ENCODE measurements around the gene MPC1.
"Not testable (repeated sequence)": the region's sequence is repeated elsewhere in the genome, so short reads cannot be mapped to it uniquely, and the experiment has no call there.

The MPC1 gene

DNA sequence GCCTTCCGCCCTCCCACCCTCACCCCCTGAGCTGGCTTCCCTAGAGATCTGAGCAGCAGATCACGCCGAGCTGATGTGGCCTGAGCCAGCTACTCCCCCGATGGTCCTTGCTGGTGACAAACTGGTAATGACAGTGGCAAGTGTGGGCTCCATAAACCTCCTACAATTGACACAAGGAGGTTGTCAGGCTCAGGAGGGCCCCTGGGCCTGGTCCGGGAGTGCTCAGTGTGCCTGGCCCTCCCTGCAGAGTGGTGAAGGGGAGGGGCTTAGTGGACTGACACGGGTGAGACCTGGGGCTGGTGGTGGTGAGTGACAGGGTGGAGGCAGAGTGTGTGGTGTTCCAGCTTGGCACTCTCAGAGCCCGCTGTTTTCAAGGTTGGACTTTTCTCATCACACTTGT is 22.6 kb upstream of the MPC1 start:
- no peak for DNase-seq

DNA sequence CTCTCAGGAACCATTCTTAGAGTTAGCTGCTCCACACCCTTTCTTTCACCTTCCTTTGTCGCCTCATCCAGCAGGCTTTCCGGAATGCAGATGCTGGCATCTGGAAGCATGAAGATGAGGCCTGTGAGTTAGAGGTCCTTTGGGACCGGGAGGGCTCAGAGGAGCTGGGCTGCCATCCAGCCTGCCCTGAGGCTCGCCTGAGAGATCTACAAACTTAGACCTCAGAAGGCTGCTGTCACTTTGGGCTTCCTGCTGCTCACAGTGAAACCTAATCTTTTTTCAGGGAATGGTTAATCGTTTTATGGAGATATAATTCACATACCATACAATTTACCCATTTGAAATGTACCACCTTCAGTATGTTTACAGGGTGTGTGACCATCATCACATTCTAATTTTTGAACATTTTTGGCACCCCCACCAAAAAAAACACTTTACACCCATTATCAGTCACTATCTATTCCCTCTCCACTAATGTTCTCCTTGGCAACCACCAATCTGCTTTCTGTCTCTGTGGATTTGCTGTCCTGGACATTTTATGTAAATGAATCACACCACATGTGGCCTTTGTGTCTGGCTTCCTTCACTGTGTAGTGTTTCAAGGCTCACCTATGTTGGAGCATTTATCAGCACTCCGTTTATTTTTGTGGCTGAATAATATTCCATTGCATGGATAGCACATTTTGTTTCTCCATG is 20.0 kb upstream of the MPC1 start:
- no peak for DNase-seq

DNA sequence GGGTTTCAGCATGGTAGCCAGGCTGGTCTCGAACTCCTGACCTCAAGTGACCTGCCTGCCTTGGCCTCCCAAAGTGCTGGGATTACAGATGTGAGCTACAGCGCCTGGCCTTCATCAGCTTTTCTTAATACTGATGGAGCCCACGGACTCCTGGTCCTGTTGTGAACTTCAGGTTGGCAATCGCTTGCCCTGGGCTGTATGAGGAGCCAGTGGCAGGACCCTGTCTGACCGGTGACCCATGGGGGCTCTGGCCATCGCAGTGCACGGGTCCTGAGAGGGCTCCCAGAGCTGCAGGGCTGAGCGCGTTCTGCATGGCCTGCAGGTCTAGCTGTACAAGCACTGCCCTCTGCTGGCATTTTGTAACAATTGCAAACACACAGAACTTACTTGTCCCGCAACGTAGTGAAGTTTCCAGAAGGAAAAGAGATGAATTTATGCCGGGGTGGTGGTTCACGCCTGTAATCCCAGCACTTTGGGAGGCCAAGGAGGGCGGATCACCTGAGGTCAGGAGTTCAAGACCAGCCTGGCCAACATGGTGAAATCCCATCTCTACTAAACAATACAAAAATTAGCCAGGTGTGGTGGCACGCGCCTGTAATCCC is 18.0 kb upstream of the MPC1 start:
- not testable (repeated sequence) for DNase-seq

- no peak for DNase-seq
Measured at GRCh38 chr6:166400181-166400580, 17.4 kb upstream of the MPC1 start.

GRCh38 chr6:166398348-166398747 is 15.6 kb upstream of the MPC1 start:
- DNase-seq = no peak

DNA sequence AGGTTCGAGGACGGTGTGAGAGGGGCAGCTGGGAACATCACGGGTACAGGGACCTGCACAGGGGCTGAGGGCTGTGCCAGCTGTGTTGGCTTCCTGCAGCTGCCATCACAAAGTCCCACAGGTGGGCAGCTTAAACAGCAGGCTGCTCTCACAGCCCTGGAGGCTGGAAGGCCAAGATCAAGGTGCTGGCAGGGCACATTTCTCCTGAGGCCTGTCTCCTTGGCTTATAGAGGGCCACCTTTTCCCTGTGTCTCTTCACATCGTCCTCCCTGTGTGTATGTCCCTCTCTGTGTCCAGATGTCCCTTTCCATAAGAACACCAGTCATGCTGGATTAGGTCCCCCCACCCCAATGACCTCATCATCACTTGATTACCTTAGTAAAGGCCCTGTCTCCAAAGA is 15.1 kb upstream of the MPC1 start:
- DNase-seq = no peak

DNA sequence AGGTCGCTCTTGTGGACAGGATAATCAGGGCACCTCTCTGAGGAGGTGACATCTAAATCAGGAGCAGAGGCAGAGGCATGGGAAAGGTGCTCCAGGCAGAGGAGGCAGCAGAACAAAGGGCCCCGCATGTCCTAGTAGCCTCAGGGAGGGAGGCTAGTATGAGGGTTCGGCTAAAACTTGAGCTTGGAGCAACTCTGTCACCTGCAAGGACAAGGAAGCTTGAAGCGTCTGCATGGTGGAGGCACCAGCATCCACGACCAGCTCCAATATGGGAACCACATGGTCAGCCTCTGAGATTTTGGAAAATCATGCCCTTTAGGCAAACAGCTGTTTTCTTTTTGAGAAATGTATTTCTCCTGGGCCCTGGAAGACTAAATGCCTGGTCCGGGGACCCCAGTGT is 13.0 kb upstream of the MPC1 start:
- no peak for DNase-seq

DNA sequence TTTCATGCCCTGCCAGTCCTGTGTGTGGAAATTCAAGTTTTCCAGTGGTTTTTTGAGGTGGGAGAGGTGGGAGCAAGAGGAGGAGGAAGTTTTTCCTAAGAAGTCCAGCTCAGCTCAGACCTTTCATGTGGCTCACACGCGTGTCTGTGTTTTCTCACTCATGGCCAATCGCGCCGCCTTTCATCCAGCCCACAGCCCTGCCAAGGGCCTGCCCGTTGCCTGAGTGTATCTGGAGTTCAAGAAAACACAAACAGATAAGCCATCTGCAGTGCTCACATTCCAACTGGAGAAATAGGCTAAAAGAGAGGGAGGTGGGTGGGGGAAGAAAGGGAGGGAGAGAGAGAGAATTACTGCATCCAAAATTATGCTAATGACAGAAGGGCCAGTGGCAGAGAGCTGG is 12.6 kb upstream of the MPC1 start:
- DNase-seq = no peak

- no peak for DNase-seq
Measured at GRCh38 chr6:166394036-166394892, 11.5 kb upstream of the MPC1 start.

DNA sequence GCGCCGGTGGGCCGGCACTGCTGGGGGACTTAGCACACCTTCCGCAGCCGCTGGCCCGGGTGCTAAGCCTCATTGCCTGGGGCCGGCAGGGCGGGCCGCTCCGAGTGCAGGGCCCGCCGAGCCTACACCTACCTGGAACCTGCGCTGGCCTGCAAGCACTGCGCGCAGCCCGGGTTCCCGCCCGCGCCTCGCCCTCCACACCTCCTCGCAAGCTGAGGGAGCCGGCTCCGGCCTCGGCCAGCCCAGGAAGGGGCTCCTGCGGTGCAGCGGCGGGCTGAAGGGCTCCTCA is 10.7 kb upstream of the MPC1 start:
- DNase-seq = no peak

DNA sequence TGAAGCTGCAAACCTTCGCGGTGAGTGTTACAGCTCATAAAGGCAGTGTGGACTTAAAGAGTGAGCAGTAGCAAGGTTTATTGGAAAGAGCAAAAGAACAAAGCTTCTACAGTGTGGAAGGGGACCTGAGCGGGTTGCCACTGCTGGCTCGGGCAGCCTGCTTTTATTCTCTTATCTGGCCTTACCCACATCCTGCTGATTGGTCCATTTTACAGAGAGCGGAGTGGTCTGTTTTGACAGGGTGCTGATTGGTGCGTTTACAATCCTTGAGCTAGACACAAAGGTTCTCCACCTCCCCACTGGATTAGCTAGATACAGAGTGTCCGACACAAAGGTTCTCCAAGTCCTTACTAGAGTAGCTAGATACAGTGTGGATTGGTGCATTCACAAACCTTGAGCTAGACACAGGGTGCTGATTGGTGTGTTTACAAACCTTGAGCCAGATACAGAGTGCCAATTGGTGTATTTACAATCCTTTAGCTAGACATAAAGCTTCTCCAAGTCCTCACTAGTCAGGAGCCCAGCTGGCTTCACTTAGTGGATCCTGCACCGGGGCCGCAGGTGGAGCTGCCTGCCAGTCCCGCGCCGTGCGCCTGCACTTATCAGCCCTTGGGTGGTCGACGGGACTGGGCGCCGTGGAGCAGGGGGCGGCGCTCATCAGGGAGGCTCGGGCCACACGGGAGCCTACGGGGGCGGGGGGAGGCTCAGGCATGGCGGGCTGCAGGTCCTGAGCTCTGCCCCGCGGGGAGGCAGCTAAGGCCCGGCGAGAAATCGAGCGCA is 10.2 kb upstream of the MPC1 start:
- DNase-seq = not testable (repeated sequence)

- DNase-seq = no peak
Measured at GRCh38 chr6:166389119-166389518, 6.4 kb upstream of the MPC1 start.

- no peak for DNase-seq
Measured at GRCh38 chr6:166388290-166389004, 5.7 kb upstream of the MPC1 start.

GRCh38 chr6:166387642-166388289 is 5.0 kb upstream of the MPC1 start:
- no peak for DNase-seq

DNA sequence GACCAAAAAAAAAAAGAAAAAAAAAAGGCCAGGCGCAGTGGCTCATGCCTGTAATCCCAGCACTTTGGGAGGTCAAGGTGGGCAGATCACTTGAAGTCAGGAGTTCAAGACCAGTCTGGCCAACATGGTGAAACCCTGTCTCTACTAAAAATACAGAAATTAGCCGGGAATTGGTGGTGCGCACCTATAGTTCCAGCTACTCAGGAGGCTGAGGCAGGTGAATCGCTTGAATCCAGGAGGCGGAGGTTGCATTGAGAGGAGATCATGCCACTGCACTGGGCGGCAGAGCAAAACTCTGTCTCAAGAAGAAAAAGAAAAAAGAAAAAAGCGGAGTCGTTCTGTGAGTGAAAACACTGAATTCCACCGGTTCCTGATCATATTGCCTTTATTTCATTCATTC is 4.4 kb upstream of the MPC1 start:
- DNase-seq = not testable (repeated sequence)

DNA sequence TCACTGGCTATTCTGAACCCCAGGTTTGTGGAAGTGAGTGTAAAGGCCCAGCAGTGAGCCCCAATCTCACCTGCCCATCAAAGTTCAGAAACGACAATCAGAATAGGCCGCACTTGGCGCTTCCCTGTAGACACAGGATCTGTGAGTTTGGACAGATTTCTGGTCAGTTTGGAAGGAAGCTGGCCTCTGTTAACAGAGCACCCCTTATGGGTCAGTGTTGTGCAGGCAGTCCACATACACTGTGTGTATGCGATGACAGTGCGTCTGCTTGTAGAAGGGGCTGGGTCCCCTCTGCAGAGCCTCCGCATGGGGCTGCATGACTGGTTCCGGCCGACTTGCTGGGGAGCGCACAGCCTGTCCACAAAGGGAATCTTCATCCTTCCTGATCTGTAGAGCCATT is 3.4 kb upstream of the MPC1 start:
- DNase-seq = no peak

GRCh38 chr6:166383802-166384363 is 1.1 kb upstream of the MPC1 start:
- not testable (repeated sequence) for DNase-seq

DNA sequence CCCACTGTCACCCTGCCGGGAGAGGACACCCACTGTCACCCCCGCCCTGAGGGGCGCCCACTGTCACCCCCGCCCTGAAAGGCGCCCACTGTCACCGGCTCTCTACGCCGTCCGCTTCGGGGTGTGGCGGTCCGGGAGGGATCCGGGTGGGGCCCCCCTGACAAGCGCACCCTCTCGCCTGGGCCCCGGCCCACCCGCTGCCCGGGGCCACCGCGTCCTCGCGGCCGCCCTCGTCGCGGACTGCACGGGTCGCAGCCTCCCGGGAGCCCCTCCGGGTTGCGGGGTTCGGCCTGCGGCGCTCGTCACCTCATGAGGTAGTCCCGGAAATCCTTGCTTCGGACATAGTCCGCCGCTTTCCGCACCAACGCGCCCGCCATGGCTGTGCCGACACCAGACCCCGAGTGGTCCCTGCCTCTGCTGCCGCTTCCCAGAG is 224 bp downstream of the MPC1 start:
- no peak for DNase-seq

DNA sequence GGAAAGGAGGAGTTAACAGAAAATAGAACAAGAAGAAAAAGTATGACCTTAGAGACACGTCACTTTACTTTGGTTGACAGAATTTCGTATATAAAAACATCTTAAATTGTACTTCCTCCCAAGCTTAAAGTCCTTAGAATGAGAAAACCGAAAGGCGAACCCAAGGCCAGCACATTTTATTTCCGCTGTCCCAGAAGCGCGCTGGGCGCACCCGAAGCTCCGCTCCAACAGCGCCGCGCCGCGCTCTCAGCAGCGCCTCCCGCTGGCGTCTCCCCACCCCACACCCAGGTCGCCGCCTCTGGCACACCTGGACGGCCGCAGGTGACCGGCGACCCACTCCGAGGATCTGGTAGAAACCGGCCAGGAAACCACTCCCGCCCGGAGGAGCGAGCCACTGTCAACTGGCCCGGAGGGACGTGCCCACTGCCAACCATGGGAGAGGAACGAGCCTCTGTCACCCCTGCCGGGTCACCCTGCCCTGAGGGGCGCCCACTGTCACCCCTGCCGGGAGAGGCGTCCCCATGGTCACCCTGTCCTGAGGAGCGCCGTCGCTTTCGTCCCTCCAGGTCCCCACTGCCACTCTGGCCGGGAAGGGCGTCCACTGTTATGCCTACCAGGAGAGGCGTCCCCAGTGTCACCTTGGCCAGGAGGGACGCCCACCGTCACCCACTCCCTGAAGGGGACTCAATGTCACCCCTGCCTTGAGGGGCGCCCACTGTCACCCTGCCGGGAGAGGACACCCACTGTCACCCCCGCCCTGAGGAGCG is 824 bp downstream of the MPC1 start:
- DNase-seq = no peak

DNA sequence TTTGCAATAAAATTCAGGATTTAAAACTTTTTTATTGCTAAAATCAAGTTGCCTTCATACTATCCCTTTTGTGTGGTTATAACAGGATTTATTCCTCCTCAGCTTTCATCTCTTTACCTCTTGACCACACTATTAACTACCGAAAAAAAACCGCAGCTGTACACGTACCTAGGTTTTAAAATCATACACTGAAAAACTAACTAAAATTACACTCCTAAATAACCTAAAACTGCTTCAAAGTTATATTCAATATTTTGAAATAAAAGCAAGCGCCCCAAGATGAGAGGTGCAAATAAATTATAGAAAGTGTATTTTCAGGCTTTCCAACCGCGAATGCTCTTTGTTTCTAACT is 1.4 kb downstream of the MPC1 start:
- no peak for DNase-seq

DNA sequence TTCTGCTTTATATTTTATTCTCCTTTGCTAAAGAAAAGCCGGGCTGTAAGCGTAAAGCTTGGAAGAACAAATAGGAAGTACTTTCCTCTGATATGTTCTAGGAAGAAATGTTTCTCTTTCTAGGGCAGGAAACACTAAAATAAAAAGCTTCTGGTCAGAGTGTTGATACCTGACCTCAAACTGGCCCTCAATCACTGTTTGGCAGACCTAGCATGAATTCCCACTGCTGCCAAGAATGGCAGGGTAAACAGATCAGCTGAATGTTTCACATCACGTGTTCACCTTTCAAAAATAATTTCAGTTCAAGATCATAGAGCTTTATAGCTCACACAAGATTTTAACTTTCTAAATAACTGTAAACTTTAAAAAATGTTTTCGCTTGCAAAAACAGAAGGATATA is 2.9 kb downstream of the MPC1 start:
- DNase-seq = no peak
